SK-N-SH treated with all-trans-retinoic acid at 6 μM for 48 hours (cell line): ENCODE measurements around the gene SERPINC1.

ENCODE experiments used
- ATAC-seq: fragments of 200-7000 bp; cut with Tn5 transposase; 3 replicates; pipeline ENCODE4 v1.9.1; 2020; ENCODE audit warnings: mild to moderate bottlenecking, moderate library complexity
- ARNTL ChIP-seq: fragments of 450-650 bp; formaldehyde crosslinking; IDR thresholded peaks from 2 replicates; pipeline ENCODE4 v1.5.0; 2020; ENCODE audit warnings: low read depth, mild to moderate bottlenecking, moderate library complexity, borderline replicate concordance
- BACH2 ChIP-seq: fragments of 250-450 bp; sonication (Bioruptor Pico); IDR thresholded peaks from 2 replicates; pipeline ENCODE4 v1.9.0; 2021; ENCODE audit warnings: mild to moderate bottlenecking, borderline replicate concordance
- CSDC2 ChIP-seq: fragments of 250-450 bp; sonication (Bioruptor Pico); IDR thresholded peaks from 2 replicates; pipeline ENCODE4 v1.5.0; 2020; ENCODE audit warnings: mild to moderate bottlenecking, moderate library complexity
- CSRNP3 ChIP-seq: fragments of 250-450 bp; sonication (Bioruptor Pico); IDR thresholded peaks from 2 replicates; pipeline ENCODE4 v1.5.1; 2021; ENCODE audit warnings: mild to moderate bottlenecking, moderate library complexity
- GLIS3 ChIP-seq: fragments of 250-450 bp; sonication (Bioruptor Pico); IDR thresholded peaks from 2 replicates; pipeline ENCODE4 v1.5.0; 2020; ENCODE audit warnings: mild to moderate bottlenecking, moderate library complexity
- ISL1 ChIP-seq: fragments of 250-450 bp; sonication (Bioruptor Pico); IDR thresholded peaks from 2 replicates; pipeline ENCODE4 v2.1.2; 2022; ENCODE audit warnings: mild to moderate bottlenecking, moderate library complexity
- OSR1 ChIP-seq: fragments of 250-450 bp; sonication (Bioruptor Pico); IDR thresholded peaks from 2 replicates; pipeline ENCODE4 v1.8.0; 2022; ENCODE audit warnings: moderate library complexity, mild to moderate bottlenecking, inconsistent platforms
- PATZ1 ChIP-seq: fragments of 250-450 bp; sonication (Bioruptor Pico); IDR thresholded peaks from 2 replicates; pipeline ENCODE4 v1.8.0; 2020; ENCODE audit warnings: mild to moderate bottlenecking, moderate library complexity, borderline replicate concordance
- PPARA ChIP-seq: fragments of 250-450 bp; sonication (Bioruptor Pico); IDR thresholded peaks from 2 replicates; pipeline ENCODE4 v1.5.0; 2020; ENCODE audit warnings: mild to moderate bottlenecking, borderline replicate concordance
- RARB ChIP-seq: fragments of 250-450 bp; sonication (Bioruptor Pico); IDR thresholded peaks from 2 replicates; pipeline ENCODE4 v1.8.0; 2021; ENCODE audit warnings: mild to moderate bottlenecking, moderate library complexity
- SNAI2 ChIP-seq: fragments of 250-450 bp; sonication (Bioruptor Pico); IDR thresholded peaks from 2 replicates; pipeline ENCODE4 v1.5.0; 2020; ENCODE audit warnings: mild to moderate bottlenecking, moderate library complexity
- TOX ChIP-seq: fragments of 250-450 bp; sonication (Bioruptor Pico); IDR thresholded peaks from 2 replicates; pipeline ENCODE4 v1.8.0; 2021; ENCODE audit warnings: mild to moderate bottlenecking, moderate library complexity, borderline replicate concordance
- ZC3H10 ChIP-seq: fragments of 250-450 bp; sonication (Bioruptor Pico); IDR thresholded peaks from 2 replicates; pipeline ENCODE4 v1.5.1; 2021; ENCODE audit warnings: mild to moderate bottlenecking, moderate library complexity
- ZFP30 ChIP-seq: fragments of 450-650 bp; formaldehyde crosslinking; IDR thresholded peaks from 2 replicates; pipeline ENCODE4 v1.5.0; 2022; ENCODE audit warnings: mild to moderate bottlenecking, moderate library complexity
- ZNF565 ChIP-seq: fragments of 450-650 bp; formaldehyde crosslinking; conservative IDR thresholded peaks from 2 replicates; pipeline ENCODE4 v1.5.0; 2020; ENCODE audit warnings: low read depth, mild to moderate bottlenecking, moderate library complexity
- ZNF70 ChIP-seq: fragments of 450-650 bp; formaldehyde crosslinking; IDR thresholded peaks from 2 replicates; pipeline ENCODE4 v1.5.0; 2020; ENCODE audit warnings: mild to moderate bottlenecking, moderate library complexity
- ZNF8 ChIP-seq: fragments of 450-650 bp; formaldehyde crosslinking; IDR thresholded peaks from 2 replicates; pipeline ENCODE4 v1.5.0; 2020; ENCODE audit warnings: mild to moderate bottlenecking, moderate library complexity
- TF ChIP-seq, protein P1 (sequence below): fragments of 250-450 bp; sonication (Bioruptor Pico); IDR thresholded peaks from 2 replicates; pipeline ENCODE4 v1.8.0; 2021; ENCODE audit warnings: low read depth, mild to moderate bottlenecking, moderate library complexity, borderline replicate concordance
- TF ChIP-seq, protein P2 (sequence below): fragments of 250-450 bp; sonication (Bioruptor Pico); IDR thresholded peaks from 2 replicates; pipeline ENCODE4 v1.5.1; 2020; ENCODE audit warnings: low read depth, mild to moderate bottlenecking, moderate library complexity
- TF ChIP-seq, protein P3 (sequence below): fragments of 250-450 bp; sonication (Bioruptor Pico); IDR thresholded peaks from 2 replicates; pipeline ENCODE4 v1.5.0; 2020; ENCODE audit warnings: mild to moderate bottlenecking, moderate library complexity

The SERPINC1 gene

GRCh38 chr1:173903827-173904531 is 13.1 kb downstream of the SERPINC1 start:
- ATAC-seq = no peak
- TF ChIP-seq ZC3H10 (CRISPR knock-in tag) = no peak
- no peak for TF ChIP-seq CSRNP3
- no peak for TF ChIP-seq ARNTL
- TF ChIP-seq SNAI2 (CRISPR knock-in tag) = no peak
- TF ChIP-seq ISL1 (CRISPR knock-in tag) = no peak
- TF ChIP-seq, protein P1, sequence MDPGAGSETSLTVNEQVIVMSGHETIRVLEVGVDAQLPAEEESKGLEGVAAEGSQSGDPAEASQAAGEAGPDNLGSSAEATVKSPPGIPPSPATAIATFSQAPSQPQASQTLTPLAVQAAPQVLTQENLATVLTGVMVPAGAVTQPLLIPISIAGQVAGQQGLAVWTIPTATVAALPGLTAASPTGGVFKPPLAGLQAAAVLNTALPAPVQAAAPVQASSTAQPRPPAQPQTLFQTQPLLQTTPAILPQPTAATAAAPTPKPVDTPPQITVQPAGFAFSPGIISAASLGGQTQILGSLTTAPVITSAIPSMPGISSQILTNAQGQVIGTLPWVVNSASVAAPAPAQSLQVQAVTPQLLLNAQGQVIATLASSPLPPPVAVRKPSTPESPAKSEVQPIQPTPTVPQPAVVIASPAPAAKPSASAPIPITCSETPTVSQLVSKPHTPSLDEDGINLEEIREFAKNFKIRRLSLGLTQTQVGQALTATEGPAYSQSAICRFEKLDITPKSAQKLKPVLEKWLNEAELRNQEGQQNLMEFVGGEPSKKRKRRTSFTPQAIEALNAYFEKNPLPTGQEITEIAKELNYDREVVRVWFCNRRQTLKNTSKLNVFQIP = no peak
- no peak for TF ChIP-seq OSR1 (CRISPR knock-in tag)
- TF ChIP-seq, protein P2, sequence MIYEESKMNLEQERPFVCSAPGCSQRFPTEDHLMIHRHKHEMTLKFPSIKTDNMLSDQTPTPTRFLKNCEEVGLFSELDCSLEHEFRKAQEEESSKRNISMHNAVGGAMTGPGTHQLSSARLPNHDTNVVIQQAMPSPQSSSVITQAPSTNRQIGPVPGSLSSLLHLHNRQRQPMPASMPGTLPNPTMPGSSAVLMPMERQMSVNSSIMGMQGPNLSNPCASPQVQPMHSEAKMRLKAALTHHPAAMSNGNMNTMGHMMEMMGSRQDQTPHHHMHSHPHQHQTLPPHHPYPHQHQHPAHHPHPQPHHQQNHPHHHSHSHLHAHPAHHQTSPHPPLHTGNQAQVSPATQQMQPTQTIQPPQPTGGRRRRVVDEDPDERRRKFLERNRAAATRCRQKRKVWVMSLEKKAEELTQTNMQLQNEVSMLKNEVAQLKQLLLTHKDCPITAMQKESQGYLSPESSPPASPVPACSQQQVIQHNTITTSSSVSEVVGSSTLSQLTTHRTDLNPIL (CRISPR knock-in tag) = no peak
- TF ChIP-seq, protein P3, sequence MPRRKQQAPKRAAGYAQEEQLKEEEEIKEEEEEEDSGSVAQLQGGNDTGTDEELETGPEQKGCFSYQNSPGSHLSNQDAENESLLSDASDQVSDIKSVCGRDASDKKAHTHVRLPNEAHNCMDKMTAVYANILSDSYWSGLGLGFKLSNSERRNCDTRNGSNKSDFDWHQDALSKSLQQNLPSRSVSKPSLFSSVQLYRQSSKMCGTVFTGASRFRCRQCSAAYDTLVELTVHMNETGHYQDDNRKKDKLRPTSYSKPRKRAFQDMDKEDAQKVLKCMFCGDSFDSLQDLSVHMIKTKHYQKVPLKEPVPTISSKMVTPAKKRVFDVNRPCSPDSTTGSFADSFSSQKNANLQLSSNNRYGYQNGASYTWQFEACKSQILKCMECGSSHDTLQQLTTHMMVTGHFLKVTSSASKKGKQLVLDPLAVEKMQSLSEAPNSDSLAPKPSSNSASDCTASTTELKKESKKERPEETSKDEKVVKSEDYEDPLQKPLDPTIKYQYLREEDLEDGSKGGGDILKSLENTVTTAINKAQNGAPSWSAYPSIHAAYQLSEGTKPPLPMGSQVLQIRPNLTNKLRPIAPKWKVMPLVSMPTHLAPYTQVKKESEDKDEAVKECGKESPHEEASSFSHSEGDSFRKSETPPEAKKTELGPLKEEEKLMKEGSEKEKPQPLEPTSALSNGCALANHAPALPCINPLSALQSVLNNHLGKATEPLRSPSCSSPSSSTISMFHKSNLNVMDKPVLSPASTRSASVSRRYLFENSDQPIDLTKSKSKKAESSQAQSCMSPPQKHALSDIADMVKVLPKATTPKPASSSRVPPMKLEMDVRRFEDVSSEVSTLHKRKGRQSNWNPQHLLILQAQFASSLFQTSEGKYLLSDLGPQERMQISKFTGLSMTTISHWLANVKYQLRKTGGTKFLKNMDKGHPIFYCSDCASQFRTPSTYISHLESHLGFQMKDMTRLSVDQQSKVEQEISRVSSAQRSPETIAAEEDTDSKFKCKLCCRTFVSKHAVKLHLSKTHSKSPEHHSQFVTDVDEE = no peak
- no peak for TF ChIP-seq ZFP30 (CRISPR knock-in tag)
- TF ChIP-seq ZNF8 (CRISPR knock-in tag) = no peak
- no peak for TF ChIP-seq GLIS3 (CRISPR knock-in tag)

DNA sequence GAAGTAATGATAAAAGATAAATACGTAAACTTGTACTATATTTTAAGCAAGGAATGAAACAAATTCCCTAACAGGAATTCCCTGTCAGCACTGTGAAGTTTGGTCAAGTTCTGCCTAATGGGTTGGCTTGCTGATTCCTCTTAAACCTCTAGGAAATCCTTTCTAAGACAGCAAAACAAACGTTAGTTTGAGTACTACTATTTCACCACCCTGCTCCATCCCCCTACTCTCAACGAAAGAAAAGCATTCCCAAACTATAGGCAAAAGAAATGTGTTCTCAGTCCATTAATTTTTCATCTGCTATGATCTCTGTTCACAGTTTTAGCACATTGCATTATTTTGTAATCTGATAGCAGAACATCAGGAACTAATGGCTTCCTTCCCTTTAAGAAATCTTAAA is 16.1 kb downstream of the SERPINC1 start:
- no peak for TF ChIP-seq ARNTL
- TF ChIP-seq, protein P1 = no peak
- TF ChIP-seq PPARA (CRISPR knock-in tag) = no peak
- TF ChIP-seq GLIS3 (CRISPR knock-in tag) = no peak
- TF ChIP-seq CSDC2 = no peak
- no peak for TF ChIP-seq PATZ1
- TF ChIP-seq TOX (CRISPR knock-in tag) = no peak
- no peak for TF ChIP-seq ZFP30 (CRISPR knock-in tag)
- no peak for TF ChIP-seq ZC3H10 (CRISPR knock-in tag)
- TF ChIP-seq BACH2 (CRISPR knock-in tag) = no peak
- no peak for TF ChIP-seq ZNF8 (CRISPR knock-in tag)
- no peak for TF ChIP-seq RARB (CRISPR knock-in tag)
- no peak for TF ChIP-seq ZNF70
- TF ChIP-seq SNAI2 (CRISPR knock-in tag) = no peak
- no peak for TF ChIP-seq ZNF565 (CRISPR knock-in tag)
- no peak for TF ChIP-seq ISL1 (CRISPR knock-in tag)
- TF ChIP-seq, protein P2 (CRISPR knock-in tag) = no peak
- ATAC-seq = no peak
